PC-9 (cell line): ENCODE data around the gene CABLES2. TPM values are rescaled to one million over a fixed set of nuclear protein-coding genes. Genes with fewer than 3 reads are reported as not detected.

Experiments used
- BruUV-seq: library from RNA; stranded (reverse); fragments of 400-500 nt; replicated peaks from 2 replicates; lab custom pipeline; 2021; lab: Mats Ljungman, UMichigan
- CTCF ChIA-PET: fragments of 300-600 bp; sonication (Branson Sonifier 250); formaldehyde crosslinking; loops from one replicate; lab custom pipeline; 2022; ENCODE audit warnings: antibody characterized with exemption; lab: Charles Lee
- POLR2A ChIA-PET: fragments of 300-600 bp; sonication (Branson Sonifier 250); formaldehyde crosslinking; loops from one replicate; lab custom pipeline; 2022; ENCODE audit warnings: antibody characterized with exemption; ENCODE audit not compliant: unreplicated experiment; lab: Charles Lee
- DNase-seq, 2 experiments: peaks; one replicate each; pipeline versions ENCODE4 v3.0.0 to v3.0.0-alpha.2; 2015 to 2022; ENCODE audit warnings: mixed read lengths in 1 of 2
- H2AFZ ChIP-seq: fragments of 200-600 bp; sonication (generic); 2 replicates; pipeline ENCODE4 v1.8.1; 2017; ENCODE audit warnings: antibody characterized with exemption
- H3F3A ChIP-seq: fragments of 200-600 bp; sonication (generic); 2 replicates; pipeline ENCODE4 v1.8.1; 2017; ENCODE audit warnings: antibody characterized with exemption, mild to moderate bottlenecking, low read depth; ENCODE audit not compliant: insufficient read depth
- H3K27ac ChIP-seq: fragments of 200-600 bp; sonication (generic); 2 replicates; pipeline ENCODE4 v1.6.1; 2016; ENCODE audit warnings: mixed run types
- H3K27me3 ChIP-seq: fragments of 200-600 bp; sonication (generic); 2 replicates; pipeline ENCODE4 v1.6.1; 2016; ENCODE audit warnings: low read depth, mixed run types; ENCODE audit not compliant: insufficient read depth
- H3K36me3 ChIP-seq: fragments of 200-600 bp; sonication (generic); 2 replicates; pipeline ENCODE4 v1.6.1; 2016; ENCODE audit warnings: low read depth, mixed run types
- H3K4me1 ChIP-seq: fragments of 200-600 bp; sonication (generic); replicated peaks from 2 replicates; pipeline ENCODE4 v1.6.1; 2016; ENCODE audit warnings: mixed run types; ENCODE audit not compliant: insufficient read depth
- H3K4me2 ChIP-seq: fragments of 200-600 bp; sonication (generic); 2 replicates; pipeline ENCODE4 v1.6.1; 2017; ENCODE audit warnings: mixed run types
- H3K4me3 ChIP-seq: fragments of 200-600 bp; sonication (generic); 2 replicates; pipeline ENCODE4 v1.6.1; 2016; ENCODE audit warnings: mixed run types
- H3K79me2 ChIP-seq: fragments of 200-600 bp; sonication (generic); 2 replicates; pipeline ENCODE4 v1.6.1; 2017; ENCODE audit warnings: low read depth, mixed run types
- H3K9me2 ChIP-seq: fragments of 200-600 bp; sonication (generic); 2 replicates; pipeline ENCODE4 v1.8.1; 2017; ENCODE audit warnings: mild to moderate bottlenecking; ENCODE audit not compliant: insufficient read depth
- H3K9me3 ChIP-seq: fragments of 200-600 bp; sonication (generic); 2 replicates; pipeline ENCODE4 v1.8.1; 2016; ENCODE audit warnings: low read depth; ENCODE audit not compliant: insufficient read depth
- H4K20me1 ChIP-seq: fragments of 200-600 bp; sonication (generic); 2 replicates; pipeline ENCODE4 v1.8.1; 2017; ENCODE audit not compliant: insufficient read depth
- EZH2 ChIP-seq: fragments of 200-600 bp; sonication (generic); IDR thresholded peaks from 2 replicates; pipeline ENCODE4 v1.8.0; 2017; ENCODE audit warnings: antibody characterized with exemption, low read depth
- intact Hi-C: fragments of 100-400 bp; cut with micrococcal nuclease; formaldehyde crosslinking; loops from one replicate; pipeline ENCODE4 v1.10.0; 2022; ENCODE audit not compliant: unreplicated experiment
- total RNA-seq: library from RNA; stranded (reverse); gene quantifications from 2 replicates; pipeline ENCODE4 v1.2.3, GENCODE V29; 2021
- TF ChIP-seq, protein P1 (sequence below): fragments of 200-600 bp; sonication (generic); conservative IDR thresholded peaks from 2 replicates; pipeline ENCODE4 v1.6.1; 2017; ENCODE audit warnings: mixed run types, antibody characterized with exemption, mild to moderate bottlenecking, moderate library complexity

The CABLES2 gene
- total RNA-seq, 1 experiment from 2014 or later, result 14.1 TPM

GRCh38 chr20:62378215-62378614, 28.9 kb downstream of the CABLES2 start:
- no TSS peak for BruUV-seq
- Histone ChIP-seq H3K4me3 (no peak overlapping the region), H3K27me3 (no peaks in the 10 kb centered on the region), H3F3A (peaks cover 22% of the 10 kb centered on the region; the same call in 1 of the 2 replicates), H4K20me1 (peaks cover 4% of the 10 kb centered on the region; the same call in 1 of the 2 replicates), H3K36me3 (0 out of 2 replicates have a peak, but pooled peaks cover 5% of the 10 kb centered on the region), H3K4me1 (peaks cover 18% of the 10 kb centered on the region), H2AFZ (no peak overlapping the region), H3K79me2 (0 out of 2 replicates have a peak, but pooled peaks cover 4% of the 10 kb centered on the region), H3K9me2 (no peaks in the 10 kb centered on the region), H3K4me2 (no peak overlapping the region), H3K27ac (no peak overlapping the region), H3K9me3 (no peaks in the 10 kb centered on the region)
- DNase-seq, result peak in 1 of 2 experiments; percentile 54
- POLR2A ChIA-PET, result interaction anchor here (0.7 kb wide), 1 partner anchor 22 kb away, joined by 3 read pairs; no protein-coding TSS in a partner anchor
- CTCF ChIA-PET, result interaction anchor here (1.1 kb wide), 1 partner anchor 28 kb away, joined by 3 read pairs; no protein-coding TSS in a partner anchor
- no peak for TF ChIP-seq EZH2
- TF ChIP-seq, protein P1, sequence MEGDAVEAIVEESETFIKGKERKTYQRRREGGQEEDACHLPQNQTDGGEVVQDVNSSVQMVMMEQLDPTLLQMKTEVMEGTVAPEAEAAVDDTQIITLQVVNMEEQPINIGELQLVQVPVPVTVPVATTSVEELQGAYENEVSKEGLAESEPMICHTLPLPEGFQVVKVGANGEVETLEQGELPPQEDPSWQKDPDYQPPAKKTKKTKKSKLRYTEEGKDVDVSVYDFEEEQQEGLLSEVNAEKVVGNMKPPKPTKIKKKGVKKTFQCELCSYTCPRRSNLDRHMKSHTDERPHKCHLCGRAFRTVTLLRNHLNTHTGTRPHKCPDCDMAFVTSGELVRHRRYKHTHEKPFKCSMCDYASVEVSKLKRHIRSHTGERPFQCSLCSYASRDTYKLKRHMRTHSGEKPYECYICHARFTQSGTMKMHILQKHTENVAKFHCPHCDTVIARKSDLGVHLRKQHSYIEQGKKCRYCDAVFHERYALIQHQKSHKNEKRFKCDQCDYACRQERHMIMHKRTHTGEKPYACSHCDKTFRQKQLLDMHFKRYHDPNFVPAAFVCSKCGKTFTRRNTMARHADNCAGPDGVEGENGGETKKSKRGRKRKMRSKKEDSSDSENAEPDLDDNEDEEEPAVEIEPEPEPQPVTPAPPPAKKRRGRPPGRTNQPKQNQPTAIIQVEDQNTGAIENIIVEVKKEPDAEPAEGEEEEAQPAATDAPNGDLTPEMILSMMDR, result no peak
- intact Hi-C loops, result no loop called here

DNA sequence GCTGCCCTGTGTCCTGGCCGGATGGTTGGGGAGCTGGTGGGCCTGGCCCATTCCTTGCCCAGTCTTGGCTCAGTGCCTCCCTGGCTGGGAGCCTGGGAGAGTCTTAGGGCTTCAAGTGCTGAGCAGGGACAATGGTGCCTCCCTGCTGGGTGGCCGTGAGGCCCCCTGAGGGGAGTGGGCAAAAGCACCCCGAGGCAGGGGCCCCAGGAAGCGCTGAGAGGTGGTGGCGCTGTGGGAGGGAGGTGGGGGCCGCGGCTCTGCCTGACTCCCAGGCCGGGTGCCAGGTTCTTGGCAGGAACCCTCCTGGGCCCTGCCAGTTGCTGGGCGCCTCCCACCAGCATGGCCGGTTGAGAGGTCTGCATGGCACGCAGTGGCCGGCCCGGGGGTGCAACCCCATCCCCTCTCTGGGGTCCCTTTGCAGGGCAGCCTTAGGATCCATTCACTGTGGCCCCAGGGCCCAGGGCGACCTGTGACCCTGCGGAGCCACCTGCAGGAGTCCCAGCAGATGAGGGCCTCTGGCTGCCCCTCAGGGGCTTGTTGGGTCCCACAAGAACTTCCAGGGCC, 29.4 kb downstream of the CABLES2 start:
- Histone ChIP-seq H3K4me2 (no peak overlapping the region), H3F3A (peaks cover 18% of the 10 kb centered on the region; the same call in 1 of the 2 replicates), H2AFZ (no peak overlapping the region), H3K36me3 (0 out of 2 replicates have a peak, but pooled peaks cover 5% of the 10 kb centered on the region), H3K4me3 (no peak overlapping the region), H3K9me2 (no peaks in the 10 kb centered on the region), H3K27ac (no peak overlapping the region), H3K4me1 (peaks cover 18% of the 10 kb centered on the region), H4K20me1 (peaks cover 4% of the 10 kb centered on the region; the same call in 1 of the 2 replicates), H3K27me3 (no peaks in the 10 kb centered on the region), H3K79me2 (0 out of 2 replicates have a peak, but pooled peaks cover 4% of the 10 kb centered on the region), H3K9me3 (no peaks in the 10 kb centered on the region)
- peak in 1 of 2 experiments; percentile 51 for DNase-seq
- ChIA-PET POLR2A (no interaction called here), CTCF (interaction anchor here (1.1 kb wide), 1 partner anchor 28 kb away, joined by 3 read pairs; no protein-coding TSS in a partner anchor)
- TF ChIP-seq, protein P1, result no peak
- no peak for TF ChIP-seq EZH2
- no TSS peak for BruUV-seq
- intact Hi-C loops, result no loop called here

- no peak for DNase-seq
- Histone ChIP-seq H3K27ac (no peak overlapping the region), H3K36me3 (0 out of 2 replicates have a peak, but pooled peaks cover 5% of the 10 kb centered on the region), H3K79me2 (no peaks in the 10 kb centered on the region), H3K4me1 (peaks cover 18% of the 10 kb centered on the region), H3K4me2 (no peak overlapping the region), H2AFZ (no peak overlapping the region), H3K9me3 (no peaks in the 10 kb centered on the region), H3F3A (peaks cover 15% of the 10 kb centered on the region; the same call in 1 of the 2 replicates), H4K20me1 (no peaks in the 10 kb centered on the region), H3K4me3 (no peak overlapping the region), H3K9me2 (no peaks in the 10 kb centered on the region), H3K27me3 (no peaks in the 10 kb centered on the region)
- CTCF ChIA-PET, result interaction anchor here (1.1 kb wide), 1 partner anchor 27 kb away, joined by 3 read pairs; no protein-coding TSS in a partner anchor
- intact Hi-C loops, result no loop called here
- BruUV-seq, result no TSS peak
- TF ChIP-seq, protein P1, result no peak
- TF ChIP-seq EZH2, result no peak
- POLR2A ChIA-PET, result no interaction called here
These were observed 30.0 kb downstream of the CABLES2 start for GRCh38 chr20:62377064-62377461.
